PC-3 (cell line): Measurements from ENCODE around the gene CAPN13. TPM values are rescaled to one million over a fixed set of nuclear protein-coding genes. Genes with fewer than 3 reads are reported as not detected.

Experiments
- ATAC-seq: fragments of 200-7000 bp; cut with Tn5 transposase; 2 replicates; pipeline ENCODE4 v1.9.1; 2020; ENCODE audit warnings: mild to moderate bottlenecking, moderate library complexity
- BruUV-seq: library from RNA; stranded (reverse); fragments of 400-500 nt; replicated peaks from 2 replicates; lab custom pipeline; 2021; lab: Mats Ljungman, UMichigan
- CTCF ChIA-PET: fragments of 300-600 bp; sonication (Branson Sonifier 250); formaldehyde crosslinking; loops from one replicate; lab custom pipeline; 2022; ENCODE audit warnings: antibody characterized with exemption; lab: Charles Lee
- POLR2A ChIA-PET: fragments of 300-600 bp; sonication (Branson Sonifier 250); formaldehyde crosslinking; loops from one replicate; lab custom pipeline; 2022; ENCODE audit warnings: antibody characterized with exemption; ENCODE audit not compliant: unreplicated experiment; lab: Charles Lee
- DNase-seq: peaks from one replicate; pipeline ENCODE4 v3.0.0-alpha.2; 2015
- H2AFZ ChIP-seq: fragments of 300-600 bp; sonication (generic); 2 replicates; pipeline ENCODE4 v1.6.0; 2016; ENCODE audit warnings: antibody characterized with exemption, low read length
- H3F3A ChIP-seq: fragments of 300-600 bp; sonication (generic); one replicate; pipeline ENCODE4 v1.6.0; 2017; ENCODE audit warnings: antibody characterized with exemption, low read length, control low read depth, mild to moderate bottlenecking; ENCODE audit not compliant: unreplicated experiment
- H3K27ac ChIP-seq: fragments of 300-600 bp; sonication (generic); 2 replicates; pipeline ENCODE4 v1.5.1; 2016; ENCODE audit warnings: mild to moderate bottlenecking, low read length
- H3K27me3 ChIP-seq: fragments of 300-600 bp; sonication (generic); 2 replicates; pipeline ENCODE4 v1.6.1; 2016; ENCODE audit warnings: low read length, mixed read lengths
- H3K36me3 ChIP-seq: fragments of 300-600 bp; sonication (generic); 2 replicates; pipeline ENCODE4 v1.6.1; 2016; ENCODE audit warnings: low read depth, mixed run types, low read length, mixed read lengths
- H3K4me1 ChIP-seq: fragments of 300-600 bp; sonication (generic); 2 replicates; pipeline ENCODE4 v1.5.1; 2016; ENCODE audit warnings: low read length; ENCODE audit not compliant: insufficient read depth
- H3K4me2 ChIP-seq: fragments of 300-600 bp; sonication (generic); 2 replicates; pipeline ENCODE4 v1.6.0; 2016; ENCODE audit warnings: low read length
- H3K4me3 ChIP-seq: fragments of 300-600 bp; sonication (generic); 2 replicates; pipeline ENCODE4 v1.5.1; 2016; ENCODE audit warnings: mild to moderate bottlenecking, low read length, mixed read lengths
- H3K79me2 ChIP-seq: fragments of 300-600 bp; sonication (generic); 2 replicates; pipeline ENCODE4 v1.6.1; 2017; ENCODE audit warnings: low read length, mixed read lengths
- H3K9ac ChIP-seq: fragments of 300-600 bp; sonication (generic); 2 replicates; pipeline ENCODE4 v1.6.0; 2016; ENCODE audit warnings: mild to moderate bottlenecking, low read length
- H3K9me2 ChIP-seq: fragments of 300-600 bp; sonication (generic); replicated peaks from 2 replicates; pipeline ENCODE4 v1.6.1; 2016; ENCODE audit warnings: mixed run types, low read length, mixed read lengths
- H3K9me3 ChIP-seq: fragments of 300-600 bp; sonication (generic); 2 replicates; pipeline ENCODE4 v1.6.1; 2016; ENCODE audit warnings: low read length, mixed read lengths
- H4K20me1 ChIP-seq: fragments of 300-600 bp; sonication (generic); 2 replicates; pipeline ENCODE4 v1.6.1; 2016; ENCODE audit warnings: low read length, mixed read lengths
- CTCF ChIP-seq: fragments of 300-600 bp; sonication (generic); conservative IDR thresholded peaks from 2 replicates; pipeline ENCODE4 v1.5.1; 2017; ENCODE audit warnings: antibody characterized with exemption, low read depth, mild to moderate bottlenecking, low read length
- EZH2 ChIP-seq: fragments of 300-600 bp; sonication (generic); IDR thresholded peaks from one replicate; pipeline ENCODE4 v1.6.1; 2017; ENCODE audit warnings: antibody characterized with exemption, mild to moderate bottlenecking, low read length; ENCODE audit not compliant: unreplicated experiment
- EZH2phosphoT487 ChIP-seq: fragments of 300-600 bp; sonication (generic); IDR thresholded peaks from 2 replicates; pipeline ENCODE4 v1.6.1; 2018; ENCODE audit warnings: mild to moderate bottlenecking, antibody characterized with exemption, low read length, borderline replicate concordance
- intact Hi-C: fragments of 100-400 bp; cut with micrococcal nuclease; formaldehyde crosslinking; loops from 2 replicates; pipeline ENCODE4 v1.9.0; 2023
- total RNA-seq: library from RNA; depleted of rRNA; stranded (reverse); fragments of >200 nt; gene quantifications from 2 replicates; pipeline ENCODE4 v1.2.3, GENCODE V29; 2014

Gene CAPN13
- total RNA-seq, 1 experiment from 2014 or later = 0.44 TPM

DNA sequence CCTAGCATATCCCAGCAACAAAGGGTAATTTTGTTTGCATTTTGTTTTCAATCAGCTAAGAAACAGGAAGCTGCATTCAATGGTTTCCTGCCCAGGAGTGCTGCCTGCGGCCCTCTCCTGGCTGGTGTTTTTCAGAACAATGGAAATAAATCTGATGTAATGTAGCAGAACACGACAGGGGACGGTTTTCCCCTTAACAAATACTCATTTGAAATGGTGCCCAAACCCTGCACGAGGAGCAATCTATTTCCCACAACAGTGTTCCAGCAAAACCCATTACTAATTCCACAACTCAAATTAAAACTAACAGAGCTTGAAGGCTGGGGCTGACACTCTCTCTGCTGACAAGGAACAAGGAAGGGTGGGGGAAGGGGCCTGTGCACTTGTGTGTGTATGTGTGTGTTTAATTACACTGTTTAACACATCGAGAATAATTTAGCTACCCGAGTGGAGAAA is 8.7 kb downstream of the CAPN13 start:
- Histone ChIP-seq H3K36me3 (no peaks in the 10 kb centered on the region), H3K9me3 (no peaks in the 10 kb centered on the region), H3K79me2 (no peaks in the 10 kb centered on the region), H3K27ac (no peak overlapping the region), H4K20me1 (no peaks in the 10 kb centered on the region), H3F3A (no peaks in the 10 kb centered on the region), H3K27me3 (peaks cover 32% of the 10 kb centered on the region), H3K9ac (no peak overlapping the region), H3K9me2 (no peaks in the 10 kb centered on the region), H3K4me1 (no peaks in the 10 kb centered on the region), H3K4me3 (no peak overlapping the region), H2AFZ (0 out of 2 replicates have a peak overlapping the region, but pooled peaks have one; percentile 28), H3K4me2 (no peak overlapping the region)
- ATAC-seq = no peak
- CTCF ChIA-PET = no interaction called here
- POLR2A ChIA-PET = no interaction called here
- no peak for TF ChIP-seq EZH2phosphoT487
- DNase-seq = no peak
- intact Hi-C loops = no loop called here
- BruUV-seq = no TSS peak

GRCh38 chr2:30797381-30798015 is 9.7 kb downstream of the CAPN13 start:
- POLR2A ChIA-PET = no interaction called here
- Histone ChIP-seq H3K9me2 (no peaks in the 10 kb centered on the region), H2AFZ (no peak overlapping the region), H3K9ac (no peak overlapping the region), H4K20me1 (no peaks in the 10 kb centered on the region), H3F3A (no peaks in the 10 kb centered on the region), H3K4me1 (no peaks in the 10 kb centered on the region), H3K4me3 (no peak overlapping the region), H3K27me3 (peaks cover 32% of the 10 kb centered on the region), H3K36me3 (no peaks in the 10 kb centered on the region), H3K27ac (no peak overlapping the region), H3K79me2 (no peaks in the 10 kb centered on the region), H3K9me3 (no peaks in the 10 kb centered on the region), H3K4me2 (no peak overlapping the region)
- DNase-seq (no peak), ATAC-seq (no peak)
- intact Hi-C loops = no loop called here
- TF ChIP-seq EZH2 (no peak), EZH2phosphoT487 (no peak), CTCF (no peak)
- CTCF ChIA-PET = no interaction called here
- no TSS peak for BruUV-seq

DNA sequence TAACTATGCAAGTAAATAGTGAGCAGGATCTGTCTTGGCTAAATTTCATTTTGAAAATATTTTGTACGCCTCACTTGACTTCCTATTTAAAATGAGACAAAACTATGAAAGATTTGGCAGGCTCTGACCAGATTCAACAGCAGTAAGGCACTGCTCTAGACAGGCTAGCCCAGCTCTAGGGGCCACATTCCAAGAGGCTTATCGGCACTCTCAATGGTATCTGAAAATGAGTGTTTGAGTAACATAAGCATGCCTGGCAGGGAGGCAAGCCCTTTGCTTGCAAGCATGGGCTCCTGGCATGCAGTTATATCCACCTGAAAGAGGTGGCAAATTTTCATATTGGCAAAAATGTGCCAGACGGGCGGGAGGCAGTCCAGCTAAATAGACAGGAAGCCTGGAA is 10.5 kb downstream of the CAPN13 start:
- H3K4me3 ChIP-seq = no peak overlapping the region
- H3K9me3 ChIP-seq = no peaks in the 10 kb centered on the region
- H3K4me1 ChIP-seq = no peaks in the 10 kb centered on the region
- DNase-seq (no peak), ATAC-seq (no peak)
- TF ChIP-seq CTCF = no peak
- TF ChIP-seq EZH2phosphoT487 = no peak
- TF ChIP-seq EZH2 = no peak
- no peaks in the 10 kb centered on the region for H3F3A ChIP-seq
- H3K9ac ChIP-seq = no peak overlapping the region
- no peaks in the 10 kb centered on the region for H3K36me3 ChIP-seq
- no TSS peak for BruUV-seq
- H4K20me1 ChIP-seq = no peaks in the 10 kb centered on the region
- ChIA-PET POLR2A (no interaction called here), CTCF (no interaction called here)
- no peaks in the 10 kb centered on the region for H3K79me2 ChIP-seq
- no peak overlapping the region for H2AFZ ChIP-seq
- peaks cover 38% of the 10 kb centered on the region for H3K27me3 ChIP-seq
- no peak overlapping the region for H3K4me2 ChIP-seq
- intact Hi-C loops = no loop called here
- no peak overlapping the region for H3K27ac ChIP-seq
- H3K9me2 ChIP-seq = no peaks in the 10 kb centered on the region
